CD4-positive, CD25-positive, alpha-beta regulatory T cell (primary cell): ENCODE measurements around the gene CABLES1. TPM values are rescaled to one million over a fixed set of nuclear protein-coding genes. Genes with fewer than 3 reads are reported as not detected.

Experiments
- ATAC-seq, 2 donors: fragments of 150-1000 bp; cut with Tn5 transposase; one replicate each; pipeline ENCODE4 v1.10.0; 2021; ENCODE audit warnings: low read depth in 2 of 2, moderate number of reproducible peaks in 2 of 2, moderate library complexity in 1 of 2
- DNase-seq, 3 donors: peaks; one replicate each; pipeline versions ENCODE4 v3.0.0 to v3.0.0-alpha.2; 2012 to 2022; ENCODE audit warnings: mixed read lengths in 1 of 3
- H3K27ac ChIP-seq: one replicate; pipeline ENCODE4 v1.7.0; 2013; ENCODE audit warnings: mild to moderate bottlenecking, low read length; ENCODE audit not compliant: insufficient read depth, poor library complexity, severe bottlenecking
- H3K27me3 ChIP-seq: one replicate; pipeline ENCODE4 v1.7.0; 2013; ENCODE audit warnings: low read length; ENCODE audit not compliant: control insufficient read depth, insufficient read depth
- H3K36me3 ChIP-seq: one replicate; pipeline ENCODE4 v1.7.0; 2013; ENCODE audit warnings: mild to moderate bottlenecking, low read length, moderate library complexity; ENCODE audit not compliant: control insufficient read depth, insufficient read depth
- H3K4me1 ChIP-seq: 2 replicates; pipeline ENCODE4 v1.7.0; 2013; ENCODE audit warnings: mild to moderate bottlenecking, low read length; ENCODE audit not compliant: insufficient read depth, control insufficient read depth, poor library complexity, severe bottlenecking
- H3K4me3 ChIP-seq: one replicate; pipeline ENCODE4 v1.7.0; 2013; ENCODE audit warnings: low read depth, mild to moderate bottlenecking, low read length, moderate library complexity
- H3K9me3 ChIP-seq, 2 experiments: 1 replicate in 1 of 2; 2 replicates in 1 of 2; pipeline ENCODE4 v1.7.0; 2013; ENCODE audit warnings: low read length in 2 of 2, mild to moderate bottlenecking in 1 of 2, moderate library complexity in 1 of 2; ENCODE audit not compliant: control insufficient read depth in 2 of 2
- H3K27ac Mint-ChIP-seq, 3 donors: one replicate each; pipeline ENCODE4 v1.8.0; 2020 to 2022; ENCODE audit warnings: mild to moderate bottlenecking in 3 of 3, mixed read lengths in 3 of 3, moderate library complexity in 2 of 3
- H3K27me3 Mint-ChIP-seq: one replicate; pipeline ENCODE4 v1.8.0; 2022; ENCODE audit warnings: mild to moderate bottlenecking, mixed read lengths
- H3K36me3 Mint-ChIP-seq: one replicate; pipeline ENCODE4 v1.8.0; 2020; ENCODE audit warnings: mixed read lengths
- H3K4me1 Mint-ChIP-seq, 4 donors: one replicate each; pipeline ENCODE4 v1.8.0; 2020 to 2022; ENCODE audit warnings: mixed read lengths in 4 of 4, mild to moderate bottlenecking in 1 of 4
- H3K4me3 Mint-ChIP-seq, 4 donors: one replicate each; pipeline ENCODE4 v1.8.0; 2020 to 2022; ENCODE audit warnings: mild to moderate bottlenecking in 4 of 4, mixed read lengths in 4 of 4, moderate library complexity in 3 of 4
- H3K9me3 Mint-ChIP-seq, 7 donors: one replicate each; pipeline ENCODE4 v1.8.0; 2020 to 2022; ENCODE audit warnings: mixed read lengths in 7 of 7, mild to moderate bottlenecking in 3 of 7, moderate library complexity in 2 of 7
- polyA plus RNA-seq, 4 donors: library from polyadenylated mRNA; unstranded; fragments of 300-500 nt; fragmentation: Illumina TruSeq; gene quantifications; one replicate each; pipeline ENCODE4 v1.2.3, GENCODE V29; 2021
- total RNA-seq: library from RNA; stranded (reverse); gene quantifications from one replicate; pipeline ENCODE4 v1.2.3, GENCODE V29; 2022

Gene CABLES1
- total and polyA plus RNA-seq, 5 donors from 2014 or later: 0.46 to 5.4 TPM; not detected in 3

GRCh38 chr18:23177433-23178072 lies 42.3 kb downstream of the CABLES1 start:
- no peak overlapping the region for H3K27ac Mint-ChIP-seq
- H3K36me3 Mint-ChIP-seq: no peaks in the 10 kb centered on the region
- peaks cover 0 to 3% (median 0%) of the 10 kb centered on the region in 7 donors for H3K9me3 Mint-ChIP-seq
- H3K27ac ChIP-seq: no peak overlapping the region
- no peaks in the 10 kb centered on the region for H3K27me3 Mint-ChIP-seq
- peaks cover 3% of the 10 kb centered on the region for H3K4me1 ChIP-seq
- no peak overlapping the region for H3K4me3 ChIP-seq
- H3K9me3 ChIP-seq: no peaks in the 10 kb centered on the region
- peak overlapping the region in 1 of 4 donors; percentile 84 for H3K4me3 Mint-ChIP-seq
- DNase-seq: no peak
- peaks cover 0 to 6% (median 4%) of the 10 kb centered on the region in 4 donors for H3K4me1 Mint-ChIP-seq
- ATAC-seq: no peak
- no peaks in the 10 kb centered on the region for H3K27me3 ChIP-seq
- H3K36me3 ChIP-seq: no peaks in the 10 kb centered on the region

GRCh38 chr18:23178201-23178600 lies 42.9 kb downstream of the CABLES1 start:
- Histone ChIP-seq H3K4me1 (peaks cover 3% of the 10 kb centered on the region), H3K9me3 (no peaks in the 10 kb centered on the region), H3K27ac (no peak overlapping the region), H3K36me3 (no peaks in the 10 kb centered on the region), H3K27me3 (no peaks in the 10 kb centered on the region), H3K4me3 (no peak overlapping the region)
- Mint-ChIP-seq H3K36me3 (no peaks in the 10 kb centered on the region), H3K4me1 (peaks cover 0 to 6% (median 4%) of the 10 kb centered on the region in 4 donors), H3K27ac (peak overlapping the region in 1 of 3 donors; percentile 3), H3K27me3 (no peaks in the 10 kb centered on the region), H3K9me3 (peaks cover 0 to 3% (median 0%) of the 10 kb centered on the region in 7 donors), H3K4me3 (no peak overlapping the region)
- ATAC-seq (no peak), DNase-seq (no peak)

GRCh38 chr18:23178661-23179081 lies 43.4 kb downstream of the CABLES1 start:
- peaks cover 0 to 3% (median 0%) of the 10 kb centered on the region in 7 donors for H3K9me3 Mint-ChIP-seq
- DNase-seq (no peak), ATAC-seq (no peak)
- no peaks in the 10 kb centered on the region for H3K27me3 Mint-ChIP-seq
- H3K36me3 ChIP-seq: no peaks in the 10 kb centered on the region
- H3K4me3 ChIP-seq: no peak overlapping the region
- H3K27ac ChIP-seq: no peak overlapping the region
- no peaks in the 10 kb centered on the region for H3K27me3 ChIP-seq
- H3K4me1 ChIP-seq: peaks cover 3% of the 10 kb centered on the region
- no peaks in the 10 kb centered on the region for H3K36me3 Mint-ChIP-seq
- H3K9me3 ChIP-seq: no peaks in the 10 kb centered on the region
- H3K27ac Mint-ChIP-seq: peak overlapping the region in 1 of 3 donors; percentile 3
- H3K4me3 Mint-ChIP-seq: no peak overlapping the region
- peaks cover 0 to 6% (median 4%) of the 10 kb centered on the region in 4 donors for H3K4me1 Mint-ChIP-seq

GRCh38 chr18:23179416-23179815 lies 44.1 kb downstream of the CABLES1 start:
- no peak overlapping the region for H3K4me3 Mint-ChIP-seq
- no peak overlapping the region for H3K27ac ChIP-seq
- no peaks in the 10 kb centered on the region for H3K36me3 ChIP-seq
- H3K36me3 Mint-ChIP-seq: no peaks in the 10 kb centered on the region
- peaks cover 0 to 3% (median 0%) of the 10 kb centered on the region in 7 donors for H3K9me3 Mint-ChIP-seq
- H3K27me3 Mint-ChIP-seq: no peaks in the 10 kb centered on the region
- peaks cover 0 to 6% (median 4%) of the 10 kb centered on the region in 4 donors for H3K4me1 Mint-ChIP-seq
- no peaks in the 10 kb centered on the region for H3K9me3 ChIP-seq
- ATAC-seq: no peak
- DNase-seq: no peak
- no peak overlapping the region for H3K4me3 ChIP-seq
- H3K27me3 ChIP-seq: no peaks in the 10 kb centered on the region
- peak overlapping the region in 1 of 3 donors; percentile 51 for H3K27ac Mint-ChIP-seq
- H3K4me1 ChIP-seq: peaks cover 3% of the 10 kb centered on the region

- ATAC-seq (no peak), DNase-seq (no peak)
- H3K4me3 ChIP-seq: no peak overlapping the region
- Mint-ChIP-seq H3K9me3 (peaks cover 0 to 3% (median 0%) of the 10 kb centered on the region in 7 donors), H3K27ac (no peak overlapping the region), H3K4me1 (peaks cover 0 to 8% (median 4%) of the 10 kb centered on the region in 4 donors), H3K4me3 (no peak overlapping the region), H3K27me3 (no peaks in the 10 kb centered on the region), H3K36me3 (no peaks in the 10 kb centered on the region)
- no peaks in the 10 kb centered on the region for H3K9me3 ChIP-seq
- H3K27ac ChIP-seq: no peak overlapping the region
- H3K4me1 ChIP-seq: peaks cover 3% of the 10 kb centered on the region
- no peaks in the 10 kb centered on the region for H3K36me3 ChIP-seq
- no peaks in the 10 kb centered on the region for H3K27me3 ChIP-seq
Measured at GRCh38 chr18:23181547-23181946, 46.3 kb downstream of the CABLES1 start.

- ATAC-seq: no peak
- no peak overlapping the region for H3K4me3 Mint-ChIP-seq
- H3K4me1 ChIP-seq: peaks cover 3% of the 10 kb centered on the region
- H3K27me3 Mint-ChIP-seq: no peaks in the 10 kb centered on the region
- H3K27ac Mint-ChIP-seq: peak overlapping the region in 1 of 3 donors; percentile 20
- H3K27me3 ChIP-seq: no peaks in the 10 kb centered on the region
- H3K27ac ChIP-seq: no peak overlapping the region
- H3K36me3 Mint-ChIP-seq: no peaks in the 10 kb centered on the region
- H3K36me3 ChIP-seq: no peaks in the 10 kb centered on the region
- DNase-seq: no peak
- peaks cover 0 to 8% (median 4%) of the 10 kb centered on the region in 4 donors for H3K4me1 Mint-ChIP-seq
- peaks cover 0 to 2% (median 0%) of the 10 kb centered on the region in 7 donors for H3K9me3 Mint-ChIP-seq
- no peak overlapping the region for H3K4me3 ChIP-seq
- H3K9me3 ChIP-seq: no peaks in the 10 kb centered on the region
Measured at GRCh38 chr18:23182606-23183005, 47.3 kb downstream of the CABLES1 start.

- Histone ChIP-seq H3K27ac (no peak overlapping the region), H3K9me3 (no peaks in the 10 kb centered on the region), H3K27me3 (no peaks in the 10 kb centered on the region), H3K4me3 (no peak overlapping the region), H3K4me1 (peaks cover 3% of the 10 kb centered on the region), H3K36me3 (no peaks in the 10 kb centered on the region)
- Mint-ChIP-seq H3K4me1 (peaks cover 0 to 8% (median 2%) of the 10 kb centered on the region in 4 donors), H3K4me3 (no peak overlapping the region), H3K27ac (no peak overlapping the region), H3K27me3 (no peaks in the 10 kb centered on the region), H3K36me3 (no peaks in the 10 kb centered on the region), H3K9me3 (peaks cover 0 to 2% (median 0%) of the 10 kb centered on the region in 7 donors)
- DNase-seq: no peak
- no peak for ATAC-seq
Measured at GRCh38 chr18:23183411-23184150, 48.3 kb downstream of the CABLES1 start.
